Measurements from ENCODE around the gene NOS1AP.

The NOS1AP gene

GRCh38 chr1:162304736-162305135 is 235.2 kb downstream of the NOS1AP start:
- DNase-seq, result no peak

DNA sequence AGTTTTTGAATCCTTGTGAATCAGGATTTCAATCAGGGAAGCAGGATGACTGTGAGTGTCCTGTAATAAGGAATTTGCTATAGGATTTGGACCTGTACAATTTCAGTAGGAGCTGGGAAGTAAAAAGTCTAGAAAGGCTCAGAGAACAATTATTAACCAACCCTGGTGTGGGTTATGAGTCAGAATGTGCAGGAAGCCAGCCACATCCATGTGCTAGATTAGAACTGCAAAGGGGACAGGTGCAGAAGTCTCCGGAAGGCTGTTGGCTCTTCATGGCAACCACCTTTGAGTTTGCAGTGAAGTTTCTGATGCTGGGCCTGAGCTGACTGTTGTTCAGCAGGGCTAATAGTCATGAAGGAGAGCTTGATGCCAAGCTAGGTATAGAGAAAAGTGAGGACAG is 236.5 kb downstream of the NOS1AP start:
- no peak for DNase-seq

DNA sequence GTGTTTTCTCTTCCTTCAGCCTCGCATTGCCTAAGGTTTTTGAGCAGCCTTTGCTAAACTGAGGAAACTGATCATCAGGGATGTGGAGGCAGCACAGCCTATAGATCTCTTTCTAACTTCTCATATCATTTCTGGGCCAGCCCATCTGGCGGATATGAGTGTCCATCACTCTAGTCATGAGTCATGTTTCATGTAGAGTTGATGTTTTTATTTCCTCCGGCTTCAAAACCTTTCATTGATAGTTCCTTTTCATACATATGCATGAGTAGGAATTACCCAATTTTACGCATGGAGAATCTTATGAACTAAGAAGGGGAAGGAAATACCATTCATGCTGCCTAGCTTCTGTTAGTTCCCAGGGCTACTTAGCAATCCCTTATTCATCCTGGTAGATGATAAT is 240.8 kb downstream of the NOS1AP start:
- DNase-seq, result no peak

GRCh38 chr1:162314206-162314605 is 244.7 kb downstream of the NOS1AP start:
- DNase-seq, result no peak

- DNase-seq, result no peak
Measured at GRCh38 chr1:162315673-162316072, 246.2 kb downstream of the NOS1AP start.

- no peak for DNase-seq
Measured at GRCh38 chr1:162316187-162316586, 246.7 kb downstream of the NOS1AP start.

DNA sequence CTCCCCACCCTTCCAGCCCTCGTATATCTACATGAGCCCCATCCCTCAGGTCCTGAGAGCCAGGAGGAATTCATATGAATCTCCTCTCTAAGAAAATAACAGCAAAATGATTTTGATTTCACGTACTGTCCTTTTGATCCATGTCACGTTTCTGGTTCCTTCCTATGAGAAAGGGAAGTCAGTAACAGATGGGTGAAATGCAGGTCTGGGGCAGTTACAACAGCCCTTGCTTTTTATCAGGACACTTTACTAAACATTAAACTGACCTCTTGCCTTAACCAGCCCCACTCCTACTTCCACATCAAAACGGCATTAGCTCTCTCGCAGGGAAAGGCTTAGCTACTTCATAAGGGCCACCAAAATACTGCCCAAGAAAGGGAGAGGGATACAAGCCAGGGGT is 248.1 kb downstream of the NOS1AP start:
- DNase-seq, result no peak

DNA sequence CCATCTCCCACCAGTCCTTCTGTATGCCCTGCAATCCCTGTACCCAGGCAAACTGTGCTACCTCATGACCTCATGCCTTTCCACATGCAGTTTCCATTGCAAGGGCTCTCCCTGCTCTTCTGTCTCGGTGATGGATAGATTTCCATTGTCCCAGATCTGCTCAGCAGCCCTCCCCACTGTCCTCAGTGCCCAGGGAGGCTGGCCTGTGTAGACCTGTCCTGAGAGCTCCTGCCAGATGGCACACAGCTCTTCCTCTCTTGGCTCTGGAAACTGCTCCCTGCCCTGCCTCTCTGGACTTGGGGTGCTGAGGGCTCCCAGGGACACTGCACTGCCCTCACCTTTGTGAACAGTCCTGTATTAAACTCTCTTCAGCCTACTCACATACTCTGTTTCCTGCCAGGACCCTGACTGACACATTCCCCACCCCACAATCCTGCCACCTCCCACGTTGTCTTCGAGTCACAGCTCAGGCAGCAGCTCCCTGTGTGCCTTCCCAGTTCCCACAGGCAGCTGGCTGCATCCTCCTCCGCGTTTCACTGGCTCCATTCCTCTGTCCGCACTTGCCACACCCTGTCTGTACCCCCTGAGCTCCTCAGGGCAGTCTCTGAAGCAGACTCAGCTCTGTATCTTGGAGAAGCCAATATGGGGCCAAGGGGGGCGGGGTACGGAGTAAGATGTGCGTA is 250.1 kb downstream of the NOS1AP start:
- DNase-seq, result no peak

DNA sequence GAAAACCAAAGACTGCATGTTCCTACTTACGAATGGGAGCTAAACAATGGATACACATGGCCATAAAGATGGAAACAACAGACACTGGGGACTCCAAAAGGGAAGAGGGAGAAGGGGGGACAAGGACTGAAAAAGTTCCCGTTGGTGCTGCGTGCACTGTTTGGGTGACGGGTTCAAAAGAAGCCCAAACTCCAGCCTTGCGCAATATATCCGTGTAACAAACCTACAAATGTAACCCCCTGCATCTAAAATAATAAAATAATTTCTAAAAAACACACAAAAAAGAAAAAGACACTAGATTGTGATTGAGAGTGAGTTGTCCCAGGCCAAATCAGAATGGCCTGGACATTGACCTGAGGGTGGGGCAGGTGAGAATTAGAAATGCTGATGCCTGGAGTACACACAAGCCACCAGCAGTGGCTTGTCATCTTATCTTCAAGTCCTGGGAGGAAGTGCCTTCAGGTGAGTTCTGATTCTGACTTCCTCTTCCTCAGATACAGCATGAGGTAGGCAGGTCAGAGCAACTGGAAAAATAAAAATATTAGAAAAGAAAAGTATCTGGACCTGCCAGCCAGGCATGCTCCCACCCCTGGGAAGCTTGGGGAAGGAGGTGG is 252.4 kb downstream of the NOS1AP start:
- no peak for DNase-seq

DNA sequence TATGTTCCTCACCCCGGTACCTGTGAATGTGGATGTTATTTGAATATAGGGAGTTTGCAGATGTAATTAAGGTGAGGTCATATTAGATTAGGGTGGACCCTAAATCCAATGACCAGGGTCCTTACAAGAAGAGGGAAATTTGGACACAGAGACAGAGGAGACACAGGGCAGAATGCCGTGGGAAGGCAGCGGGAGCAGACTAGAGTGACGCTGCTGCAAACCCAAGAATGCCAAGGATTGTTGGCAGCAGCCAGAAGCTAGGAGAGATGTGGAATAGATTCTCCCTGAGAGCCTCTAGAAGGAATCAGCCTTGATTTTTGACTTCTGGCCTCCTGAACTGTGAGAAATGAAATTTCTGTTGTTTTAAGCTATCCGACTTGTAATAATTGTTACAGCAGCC is 253.5 kb downstream of the NOS1AP start:
- DNase-seq, result no peak

- DNase-seq, result no peak
Measured at GRCh38 chr1:162324396-162324795, 254.9 kb downstream of the NOS1AP start.

- DNase-seq, result no peak
Measured at GRCh38 chr1:162326559-162326958, 257.1 kb downstream of the NOS1AP start.

DNA sequence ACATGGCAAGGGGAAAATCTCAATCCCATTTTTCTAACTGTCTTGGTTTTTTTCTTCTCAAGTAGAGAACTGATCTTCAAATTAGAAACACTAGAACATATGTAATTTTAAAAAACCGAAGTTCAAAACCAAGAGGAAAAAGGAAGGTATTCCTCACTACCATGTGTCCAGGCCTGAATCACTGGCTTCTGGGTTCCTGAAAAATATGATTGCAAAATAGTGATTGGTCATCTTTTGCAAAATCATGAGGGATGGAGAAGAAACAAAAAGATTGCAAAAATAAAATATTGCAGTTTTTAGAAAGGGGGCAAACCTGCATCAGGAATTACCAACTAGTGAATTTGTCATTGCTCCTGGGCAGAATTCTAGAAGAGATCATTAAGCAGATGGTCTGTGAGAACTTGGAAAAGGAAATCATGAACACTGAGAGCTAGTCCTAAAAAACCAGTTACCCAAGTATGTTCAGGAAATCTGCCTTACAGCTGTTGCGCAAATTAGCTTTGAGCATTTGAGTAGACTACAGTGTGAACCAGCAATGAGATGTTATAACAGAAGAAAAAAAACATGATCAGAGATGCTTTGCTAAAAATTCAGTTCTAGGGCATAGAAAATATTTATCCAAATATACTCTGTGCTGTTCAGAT is 257.8 kb downstream of the NOS1AP start:
- DNase-seq, result no peak

DNA sequence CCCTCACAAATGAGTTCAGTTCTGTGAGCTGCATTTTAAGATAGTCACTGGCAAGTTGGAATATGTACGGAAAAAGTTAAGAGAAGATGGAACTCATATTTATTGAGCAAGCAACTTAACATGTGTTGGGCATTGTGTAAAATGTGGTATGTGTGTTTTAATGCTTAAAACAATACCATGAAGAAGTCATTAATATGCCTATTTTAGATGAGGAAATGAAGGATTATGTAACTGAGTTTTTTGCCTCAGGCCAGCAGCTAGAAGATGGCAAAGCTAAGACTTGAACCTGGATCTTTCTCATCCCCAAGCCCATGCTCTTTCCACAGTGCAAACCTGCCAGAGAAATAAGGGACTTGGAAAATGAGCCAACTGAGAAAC is 258.3 kb downstream of the NOS1AP start:
- no peak for DNase-seq

DNA sequence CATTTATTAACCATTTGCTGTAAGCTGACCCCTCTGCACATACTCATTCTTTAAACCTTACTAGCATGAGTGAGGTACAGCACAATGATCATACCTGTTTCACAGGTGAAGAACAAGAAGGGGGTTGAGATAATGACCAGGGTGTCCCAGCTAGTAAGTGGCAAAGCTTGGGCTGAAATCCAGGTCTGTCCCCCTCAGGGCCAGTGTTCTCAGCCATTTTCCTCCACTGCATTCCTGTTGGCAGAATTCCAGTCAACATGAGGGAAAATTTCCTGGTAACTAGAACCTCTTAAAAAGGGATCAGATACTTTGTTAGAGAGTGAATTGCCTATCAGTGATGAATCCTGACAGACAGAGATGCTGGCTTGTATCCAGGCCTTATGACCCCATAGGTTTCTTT is 259.0 kb downstream of the NOS1AP start:
- no peak for DNase-seq

DNA sequence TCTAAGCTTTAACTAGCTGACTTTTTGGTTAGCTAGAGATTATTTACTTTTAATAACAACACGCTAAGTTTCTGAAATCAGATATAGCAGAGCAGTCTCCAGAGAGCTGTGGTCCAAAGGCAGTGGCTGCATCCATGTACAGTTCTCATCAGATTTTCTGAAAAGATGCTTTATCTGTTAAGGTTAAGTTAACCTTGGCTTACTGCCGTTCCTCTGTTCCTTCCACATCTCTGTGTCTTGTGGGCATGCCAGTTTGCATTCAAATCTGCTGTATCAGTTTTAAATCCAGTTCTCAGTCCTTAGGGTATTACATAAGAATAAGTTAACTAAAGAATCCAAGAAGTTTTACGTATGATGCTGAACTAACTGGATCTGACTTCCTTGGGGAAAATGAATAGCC is 260.3 kb downstream of the NOS1AP start:
- no peak for DNase-seq

DNA sequence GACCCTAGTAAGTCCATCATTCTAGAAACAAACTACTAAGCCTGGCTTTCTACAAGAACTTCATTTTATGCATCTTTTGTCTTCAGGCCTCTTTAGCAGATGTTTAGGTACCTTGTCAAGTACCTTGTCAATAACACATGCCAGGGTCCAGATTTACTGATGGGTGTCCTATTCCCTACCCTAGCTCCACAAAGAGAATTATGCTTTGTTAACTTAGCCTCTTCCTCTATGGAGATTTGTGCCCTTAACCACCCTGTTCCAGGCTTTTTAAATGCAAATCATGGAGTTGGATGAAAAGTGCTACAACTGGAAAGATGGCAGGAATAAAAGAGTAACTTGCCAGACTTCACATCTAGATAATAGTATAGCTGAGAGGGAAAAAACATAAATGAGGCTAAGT is 264.5 kb downstream of the NOS1AP start:
- no peak for DNase-seq

DNA sequence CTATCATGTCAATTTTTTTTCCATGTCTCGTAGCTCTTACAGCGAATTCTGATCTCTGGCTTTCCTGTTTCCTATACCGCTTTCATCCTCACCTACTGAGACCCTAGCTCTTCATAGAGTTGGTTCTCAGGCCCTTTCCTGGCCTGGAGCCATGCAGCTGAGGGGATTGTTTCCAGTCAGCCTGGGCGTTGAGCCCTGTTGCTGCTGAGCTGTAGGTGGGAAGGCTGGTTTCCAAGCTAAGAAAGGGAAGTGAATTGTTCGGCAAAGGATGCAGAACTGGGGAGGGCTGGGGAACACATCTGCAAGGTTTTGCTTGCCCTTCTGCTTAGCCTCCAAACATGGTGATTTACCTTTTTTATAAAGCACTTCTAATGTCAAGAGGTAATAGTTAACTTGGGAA is 265.6 kb downstream of the NOS1AP start:
- DNase-seq, result no peak

DNA sequence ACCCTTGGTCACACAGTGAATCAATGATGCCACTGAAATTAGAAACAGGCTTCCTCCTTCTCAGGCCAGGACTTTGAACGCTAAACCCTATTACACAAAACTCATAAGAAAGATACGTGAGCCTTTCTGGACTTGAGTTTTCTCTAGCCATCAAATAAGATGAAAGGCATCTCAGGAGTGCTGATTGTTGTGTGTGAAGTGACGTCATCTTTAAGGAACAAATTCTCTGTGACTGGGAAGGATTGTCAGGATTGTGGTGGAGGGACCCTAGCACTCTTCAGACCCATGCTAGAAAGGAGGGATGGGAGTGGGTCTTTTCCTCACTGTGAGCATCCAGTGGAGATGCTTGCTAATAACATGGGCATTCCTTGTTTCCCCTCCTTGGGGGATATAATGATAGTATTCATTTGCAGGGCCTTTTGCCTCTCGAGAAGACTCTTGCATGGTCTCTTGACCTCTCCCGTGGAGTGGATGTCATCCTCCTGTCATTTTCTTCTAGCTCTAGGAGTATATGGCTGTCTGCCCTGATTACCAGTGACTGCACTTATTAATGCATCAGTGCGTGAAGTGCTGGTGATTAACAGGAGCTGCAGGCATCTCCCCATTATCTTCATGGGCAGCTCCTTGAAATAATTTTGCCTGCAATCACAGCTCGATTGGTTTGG is 267.3 kb downstream of the NOS1AP start:
- no peak for DNase-seq

DNA sequence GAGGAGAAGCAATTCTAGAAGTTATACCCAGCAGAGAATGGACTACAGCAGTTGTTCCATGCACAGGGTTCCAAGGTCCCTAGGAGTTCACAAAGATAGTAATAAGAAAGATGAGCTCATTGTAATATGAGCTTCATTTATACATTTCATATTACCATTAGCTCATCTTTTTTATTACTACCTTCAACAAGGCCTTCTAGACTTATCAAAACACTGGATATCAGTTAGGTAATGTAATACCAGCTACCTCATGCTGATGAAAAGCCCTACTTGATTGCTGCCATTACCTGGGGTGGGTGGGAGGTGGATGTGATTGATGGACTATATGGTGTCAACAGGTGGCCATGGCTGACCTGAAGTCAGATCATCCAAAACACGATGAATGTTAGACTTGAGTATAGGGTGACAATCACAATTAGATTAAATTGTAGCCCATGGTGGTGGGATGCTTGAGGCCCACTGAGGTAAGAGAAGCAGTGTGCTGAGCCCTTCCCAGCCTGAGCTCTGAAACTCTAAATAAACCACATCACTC is 273.0 kb downstream of the NOS1AP start:
- no peak for DNase-seq

DNA sequence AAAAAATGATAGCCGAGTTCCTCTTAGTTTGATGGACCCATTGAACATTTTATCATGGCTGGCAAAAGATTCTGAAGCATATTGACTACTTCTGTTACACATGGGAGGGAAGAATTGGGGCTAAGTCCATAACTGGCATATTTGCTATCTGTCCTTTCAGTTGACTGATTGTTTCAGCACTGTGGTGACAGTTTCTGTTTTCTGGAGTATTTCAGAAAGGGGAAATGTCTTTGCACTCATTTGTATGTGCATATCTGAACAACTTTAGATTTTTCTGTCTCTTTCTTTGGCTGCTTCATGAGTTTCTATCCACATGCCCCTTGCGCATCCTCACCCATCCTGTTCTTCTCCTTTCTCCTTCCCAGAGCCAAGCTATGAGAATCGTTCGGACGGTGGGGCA is 274.0 kb downstream of the NOS1AP start:
- DNase-seq, result no peak

DNA sequence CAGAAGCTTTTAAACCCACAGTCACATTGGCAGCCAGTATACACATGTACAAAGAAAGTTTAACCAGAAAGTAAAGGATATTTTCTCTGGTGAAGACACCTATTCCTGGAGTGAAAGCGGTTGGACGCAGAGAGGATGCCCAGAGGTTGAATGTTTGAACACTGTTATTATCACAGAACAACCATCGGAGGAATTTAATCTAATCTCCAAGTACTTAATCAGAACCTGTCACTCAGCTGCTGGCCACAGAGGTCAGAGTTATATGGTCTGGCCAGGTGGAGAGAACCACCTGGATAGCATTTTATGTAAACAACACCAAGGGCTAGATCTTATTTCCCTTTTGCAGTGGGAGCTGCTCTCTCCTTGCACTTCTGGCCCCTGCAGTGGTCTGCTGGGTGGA is 277.8 kb downstream of the NOS1AP start:
- DNase-seq, result no peak

DNA sequence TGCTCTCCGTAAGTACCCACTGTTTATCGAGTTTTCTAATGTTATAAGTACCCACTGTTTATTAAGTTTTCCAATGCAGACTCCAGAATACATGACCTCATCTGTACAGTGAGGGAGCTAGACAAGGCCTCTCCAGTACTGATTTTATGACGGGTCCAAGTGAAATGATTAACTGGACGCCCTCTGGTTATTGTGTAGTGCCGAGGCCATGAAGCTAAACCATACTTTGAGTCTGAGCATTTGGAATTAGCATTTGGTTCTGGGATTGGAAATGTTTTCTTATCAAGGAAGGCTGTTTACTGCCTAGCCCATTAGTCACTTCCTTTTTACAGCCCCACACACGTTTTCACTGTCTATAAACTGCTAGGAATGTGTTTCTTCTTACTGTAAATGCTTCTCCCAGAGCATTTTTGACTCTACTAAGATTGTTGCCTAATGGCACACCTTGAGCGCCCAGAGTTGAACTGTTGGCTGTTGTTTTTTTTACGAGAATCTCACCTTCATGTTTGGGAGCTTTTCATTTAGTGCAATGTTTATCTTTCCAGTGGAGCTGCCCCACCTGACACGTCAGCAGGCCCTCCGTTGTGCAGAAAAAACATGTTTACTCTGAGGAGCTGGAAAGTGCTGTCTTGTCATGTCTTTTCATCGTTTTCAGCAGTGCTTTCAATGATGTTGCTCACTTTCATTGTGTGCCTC is 280.3 kb downstream of the NOS1AP start:
- no peak for DNase-seq

Data from stimulated activated CD4-positive, alpha-beta T cell treated with anti-CD3 and anti-CD28 coated beads, Interleukin-2, amount 100 ng/mL, for 24 hours (primary cell).